T-helper 1 cell treated with Interleukin-12 subunit alpha and Interleukin-12 subunit beta and Interleukin-4 antibody, amounts not matched to agents 30 μg/mL and 1 μg/mL, for 36 hours (primary cell): ENCODE results near the gene ALDH16A1.

Experiments
- H3K27ac Mint-ChIP-seq: one replicate; pipeline ENCODE4 v1.8.0; 2021; ENCODE audit warnings: mild to moderate bottlenecking, mixed read lengths
- H3K27me3 Mint-ChIP-seq: one replicate; pipeline ENCODE4 v1.8.0; 2021; ENCODE audit warnings: low read depth, mixed read lengths
- H3K36me3 Mint-ChIP-seq: one replicate; pipeline ENCODE4 v1.8.0; 2021; ENCODE audit warnings: low read depth, mixed read lengths
- H3K4me1 Mint-ChIP-seq: one replicate; pipeline ENCODE4 v1.8.0; 2021; ENCODE audit warnings: low read depth, mixed read lengths
- H3K4me3 Mint-ChIP-seq: one replicate; pipeline ENCODE4 v1.8.0; 2021; ENCODE audit warnings: mild to moderate bottlenecking, moderate library complexity, mixed read lengths
- H3K9me3 Mint-ChIP-seq: one replicate; pipeline ENCODE4 v1.8.0; 2021; ENCODE audit warnings: mixed read lengths

ALDH16A1 gene

GRCh38 chr19:49491030-49491803 is 38.2 kb downstream of the ALDH16A1 start:
- H3K27me3 Mint-ChIP-seq: peaks cover 4% of the 10 kb centered on the region
- peaks cover 40% of the 10 kb centered on the region for H3K4me1 Mint-ChIP-seq
- no peak overlapping the region for H3K27ac Mint-ChIP-seq
- H3K4me3 Mint-ChIP-seq: peak overlapping the region; percentile 40
- H3K36me3 Mint-ChIP-seq: peaks cover 63% of the 10 kb centered on the region
- no peaks in the 10 kb centered on the region for H3K9me3 Mint-ChIP-seq

- Mint-ChIP-seq H3K36me3 (peaks cover 67% of the 10 kb centered on the region), H3K4me3 (peak overlapping the region; percentile 13), H3K27ac (peak overlapping the region; percentile 31), H3K4me1 (peaks cover 40% of the 10 kb centered on the region), H3K27me3 (peaks cover 4% of the 10 kb centered on the region), H3K9me3 (no peaks in the 10 kb centered on the region)
Measured at GRCh38 chr19:49491804-49492572, 39.0 kb downstream of the ALDH16A1 start.

GRCh38 chr19:49492573-49493405 is 39.8 kb downstream of the ALDH16A1 start:
- H3K4me1 Mint-ChIP-seq: peaks cover 45% of the 10 kb centered on the region
- H3K27me3 Mint-ChIP-seq: no peaks in the 10 kb centered on the region

GRCh38 chr19:49496574-49497008 is 43.6 kb downstream of the ALDH16A1 start:
- Mint-ChIP-seq H3K36me3 (peaks cover 59% of the 10 kb centered on the region), H3K27me3 (no peaks in the 10 kb centered on the region), H3K4me3 (peak overlapping the region; percentile 100), H3K4me1 (peaks cover 50% of the 10 kb centered on the region), H3K9me3 (no peaks in the 10 kb centered on the region), H3K27ac (peak overlapping the region; percentile 99)

More at GRCh38 chr19:49492573-49493405, 39.8 kb downstream of the ALDH16A1 start:
- H3K27ac Mint-ChIP-seq: peak overlapping the region; percentile 82
- peak overlapping the region; percentile 13 for H3K4me3 Mint-ChIP-seq
- H3K9me3 Mint-ChIP-seq: no peaks in the 10 kb centered on the region
- H3K36me3 Mint-ChIP-seq: peaks cover 66% of the 10 kb centered on the region

GRCh38 chr19:49497047-49497788 is 44.2 kb downstream of the ALDH16A1 start:
- peaks cover 52% of the 10 kb centered on the region for H3K4me1 Mint-ChIP-seq
- H3K9me3 Mint-ChIP-seq: no peaks in the 10 kb centered on the region
- H3K27ac Mint-ChIP-seq: peak overlapping the region; percentile 99
- peak overlapping the region; percentile 100 for H3K4me3 Mint-ChIP-seq
- H3K36me3 Mint-ChIP-seq: peaks cover 53% of the 10 kb centered on the region
- H3K27me3 Mint-ChIP-seq: no peaks in the 10 kb centered on the region

GRCh38 chr19:49497789-49498103 is 44.7 kb downstream of the ALDH16A1 start:
- H3K4me3 Mint-ChIP-seq: peak overlapping the region; percentile 100
- peak overlapping the region; percentile 99 for H3K27ac Mint-ChIP-seq
- no peaks in the 10 kb centered on the region for H3K27me3 Mint-ChIP-seq
- H3K9me3 Mint-ChIP-seq: no peaks in the 10 kb centered on the region
- H3K36me3 Mint-ChIP-seq: peaks cover 49% of the 10 kb centered on the region
- H3K4me1 Mint-ChIP-seq: peaks cover 52% of the 10 kb centered on the region

- Mint-ChIP-seq H3K27ac (peak overlapping the region; percentile 99), H3K9me3 (no peaks in the 10 kb centered on the region), H3K36me3 (peaks cover 42% of the 10 kb centered on the region), H3K27me3 (no peaks in the 10 kb centered on the region), H3K4me1 (peaks cover 55% of the 10 kb centered on the region), H3K4me3 (peak overlapping the region; percentile 100)
Measured at GRCh38 chr19:49498475-49498874, 45.5 kb downstream of the ALDH16A1 start.

- Mint-ChIP-seq H3K27ac (peak overlapping the region; percentile 99), H3K4me1 (peaks cover 54% of the 10 kb centered on the region), H3K9me3 (no peaks in the 10 kb centered on the region), H3K27me3 (no peaks in the 10 kb centered on the region), H3K36me3 (peaks cover 40% of the 10 kb centered on the region), H3K4me3 (peak overlapping the region; percentile 100)
Measured at GRCh38 chr19:49499030-49499670, 46.1 kb downstream of the ALDH16A1 start.

- Mint-ChIP-seq H3K27me3 (no peaks in the 10 kb centered on the region), H3K4me3 (no peak overlapping the region), H3K27ac (peak overlapping the region; percentile 79), H3K4me1 (peaks cover 49% of the 10 kb centered on the region), H3K9me3 (no peaks in the 10 kb centered on the region), H3K36me3 (peaks cover 25% of the 10 kb centered on the region)
Measured at GRCh38 chr19:49502866-49503581, 50.0 kb downstream of the ALDH16A1 start.

- H3K4me1 Mint-ChIP-seq: peaks cover 48% of the 10 kb centered on the region
- no peaks in the 10 kb centered on the region for H3K9me3 Mint-ChIP-seq
- no peak overlapping the region for H3K4me3 Mint-ChIP-seq
- H3K27ac Mint-ChIP-seq: no peak overlapping the region
- H3K27me3 Mint-ChIP-seq: no peaks in the 10 kb centered on the region
- peaks cover 20% of the 10 kb centered on the region for H3K36me3 Mint-ChIP-seq
Measured at GRCh38 chr19:49503582-49503962, 50.5 kb downstream of the ALDH16A1 start.

- peak overlapping the region; percentile 45 for H3K27ac Mint-ChIP-seq
- H3K36me3 Mint-ChIP-seq: no peaks in the 10 kb centered on the region
- no peaks in the 10 kb centered on the region for H3K27me3 Mint-ChIP-seq
- H3K4me1 Mint-ChIP-seq: peaks cover 28% of the 10 kb centered on the region
- no peaks in the 10 kb centered on the region for H3K9me3 Mint-ChIP-seq
- no peak overlapping the region for H3K4me3 Mint-ChIP-seq
Measured at GRCh38 chr19:49506575-49507105, 53.6 kb downstream of the ALDH16A1 start.

GRCh38 chr19:49507803-49508494 is 54.9 kb downstream of the ALDH16A1 start:
- Mint-ChIP-seq H3K27ac (peak overlapping the region; percentile 12), H3K27me3 (peaks cover 4% of the 10 kb centered on the region), H3K4me3 (no peak overlapping the region), H3K4me1 (peaks cover 24% of the 10 kb centered on the region), H3K36me3 (no peaks in the 10 kb centered on the region), H3K9me3 (no peaks in the 10 kb centered on the region)
